ENCODE data around the gene PTPRB.

PTPRB gene

DNA sequence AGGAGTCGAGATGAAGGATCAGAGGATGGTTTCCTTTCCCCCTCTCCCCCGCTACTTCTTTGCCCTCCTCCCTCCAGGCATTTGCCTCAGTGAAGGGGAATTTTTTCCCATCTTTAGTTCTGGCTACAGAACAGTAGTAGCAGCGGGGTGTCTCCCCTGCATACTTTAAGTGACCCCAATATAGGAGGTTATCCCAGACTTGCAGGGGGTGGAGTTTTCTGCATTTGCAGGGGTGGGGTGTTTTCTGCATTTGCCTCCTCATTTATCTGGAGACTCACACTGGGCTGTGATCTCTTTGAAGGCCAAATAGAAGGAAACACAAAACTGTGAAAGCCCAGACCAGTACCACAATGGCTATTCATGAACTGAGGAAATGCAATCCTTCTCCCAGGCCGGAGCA, 19.8 kb downstream of the PTPRB start:
- no peak overlapping the region for H2AFZ ChIP-seq (ENCODE audit: low read depth, low read length)
- H3K4me2 ChIP-seq (ENCODE audit: low read length): no peak overlapping the region
- no peak overlapping the region for H3K4me3 ChIP-seq (ENCODE audit: low read length)
- no peaks in the 10 kb centered on the region for H3K79me2 ChIP-seq (ENCODE audit: low read length)
- H3K36me3 ChIP-seq (replicated peaks; ENCODE audit: low read depth, low read length): no peaks in the 10 kb centered on the region
- no peak for TF ChIP-seq EZH2phosphoT487 (IDR thresholded peaks at IDR 0.05; ENCODE audit: low read depth)
- TF ChIP-seq, protein P1, sequence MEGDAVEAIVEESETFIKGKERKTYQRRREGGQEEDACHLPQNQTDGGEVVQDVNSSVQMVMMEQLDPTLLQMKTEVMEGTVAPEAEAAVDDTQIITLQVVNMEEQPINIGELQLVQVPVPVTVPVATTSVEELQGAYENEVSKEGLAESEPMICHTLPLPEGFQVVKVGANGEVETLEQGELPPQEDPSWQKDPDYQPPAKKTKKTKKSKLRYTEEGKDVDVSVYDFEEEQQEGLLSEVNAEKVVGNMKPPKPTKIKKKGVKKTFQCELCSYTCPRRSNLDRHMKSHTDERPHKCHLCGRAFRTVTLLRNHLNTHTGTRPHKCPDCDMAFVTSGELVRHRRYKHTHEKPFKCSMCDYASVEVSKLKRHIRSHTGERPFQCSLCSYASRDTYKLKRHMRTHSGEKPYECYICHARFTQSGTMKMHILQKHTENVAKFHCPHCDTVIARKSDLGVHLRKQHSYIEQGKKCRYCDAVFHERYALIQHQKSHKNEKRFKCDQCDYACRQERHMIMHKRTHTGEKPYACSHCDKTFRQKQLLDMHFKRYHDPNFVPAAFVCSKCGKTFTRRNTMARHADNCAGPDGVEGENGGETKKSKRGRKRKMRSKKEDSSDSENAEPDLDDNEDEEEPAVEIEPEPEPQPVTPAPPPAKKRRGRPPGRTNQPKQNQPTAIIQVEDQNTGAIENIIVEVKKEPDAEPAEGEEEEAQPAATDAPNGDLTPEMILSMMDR (IDR thresholded peaks at IDR 0.05; ENCODE audit: low read depth, low read length): no peak
- H4K20me1 ChIP-seq (ENCODE audit: insufficient read depth, low read length): no peaks in the 10 kb centered on the region
- H3K9me3 ChIP-seq (ENCODE audit: insufficient read depth, low read length): no peaks in the 10 kb centered on the region
- H3K9ac ChIP-seq (ENCODE audit: low read length): no peak overlapping the region
- H3K4me1 ChIP-seq (ENCODE audit: low read length): peaks cover 20% of the 10 kb centered on the region
- H3K27ac ChIP-seq (ENCODE audit: low read length): no peak overlapping the region
- no peaks in the 10 kb centered on the region for H3K27me3 ChIP-seq (ENCODE audit: low read depth, low read length)

DNA sequence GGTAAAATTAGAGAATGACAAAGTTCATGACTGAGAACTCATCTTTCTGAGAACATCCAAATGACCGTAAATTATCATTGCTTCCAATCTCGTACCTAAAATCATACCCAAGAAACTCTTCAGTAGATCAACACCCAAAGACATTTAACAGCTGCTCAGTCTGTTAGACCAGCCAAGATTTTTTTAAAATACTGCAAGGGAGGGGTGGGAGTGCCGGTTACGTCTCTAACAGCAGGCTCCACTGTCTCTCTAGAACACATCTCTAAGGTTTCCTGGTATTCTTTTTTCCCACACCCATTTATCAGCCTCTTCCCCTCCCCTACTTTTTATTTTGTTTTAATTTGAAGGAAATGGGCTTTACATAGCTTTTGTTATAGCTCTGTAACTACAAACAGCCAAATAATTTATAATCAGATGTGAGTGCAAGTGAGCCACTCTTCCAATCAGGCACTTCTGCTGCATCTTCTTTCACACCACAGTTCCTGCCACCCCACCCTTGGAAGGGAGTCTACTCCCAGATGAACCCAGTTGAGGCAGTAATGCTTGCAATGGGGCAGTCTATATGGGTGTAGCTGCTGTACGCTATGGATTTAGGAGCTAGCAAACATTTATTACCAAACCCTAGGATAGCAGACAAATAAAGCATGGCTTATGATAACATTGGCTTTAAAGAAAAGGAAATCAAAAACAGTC, 21.9 kb downstream of the PTPRB start:
- H3K79me2 ChIP-seq (ENCODE audit: low read length): no peaks in the 10 kb centered on the region
- no peak overlapping the region for H3K27ac ChIP-seq (ENCODE audit: low read length)
- H3K4me1 ChIP-seq (ENCODE audit: low read length): no peaks in the 10 kb centered on the region; the same call in 1 of the 2 replicates
- no peaks in the 10 kb centered on the region for H3K27me3 ChIP-seq (ENCODE audit: low read depth, low read length)
- no peak overlapping the region for H3K9ac ChIP-seq (ENCODE audit: low read length)
- H4K20me1 ChIP-seq (ENCODE audit: insufficient read depth, low read length): no peaks in the 10 kb centered on the region
- H3K4me2 ChIP-seq (ENCODE audit: low read length): no peak overlapping the region
- no peak for TF ChIP-seq EZH2phosphoT487 (IDR thresholded peaks at IDR 0.05; ENCODE audit: low read depth)
- TF ChIP-seq, protein P1 (IDR thresholded peaks at IDR 0.05; ENCODE audit: low read depth, low read length): no peak
- H2AFZ ChIP-seq (ENCODE audit: low read depth, low read length): no peak overlapping the region
- H3K4me3 ChIP-seq (ENCODE audit: low read length): no peak overlapping the region
- H3K9me3 ChIP-seq (ENCODE audit: insufficient read depth, low read length): no peaks in the 10 kb centered on the region
- no peaks in the 10 kb centered on the region for H3K36me3 ChIP-seq (replicated peaks; ENCODE audit: low read depth, low read length)

DNA sequence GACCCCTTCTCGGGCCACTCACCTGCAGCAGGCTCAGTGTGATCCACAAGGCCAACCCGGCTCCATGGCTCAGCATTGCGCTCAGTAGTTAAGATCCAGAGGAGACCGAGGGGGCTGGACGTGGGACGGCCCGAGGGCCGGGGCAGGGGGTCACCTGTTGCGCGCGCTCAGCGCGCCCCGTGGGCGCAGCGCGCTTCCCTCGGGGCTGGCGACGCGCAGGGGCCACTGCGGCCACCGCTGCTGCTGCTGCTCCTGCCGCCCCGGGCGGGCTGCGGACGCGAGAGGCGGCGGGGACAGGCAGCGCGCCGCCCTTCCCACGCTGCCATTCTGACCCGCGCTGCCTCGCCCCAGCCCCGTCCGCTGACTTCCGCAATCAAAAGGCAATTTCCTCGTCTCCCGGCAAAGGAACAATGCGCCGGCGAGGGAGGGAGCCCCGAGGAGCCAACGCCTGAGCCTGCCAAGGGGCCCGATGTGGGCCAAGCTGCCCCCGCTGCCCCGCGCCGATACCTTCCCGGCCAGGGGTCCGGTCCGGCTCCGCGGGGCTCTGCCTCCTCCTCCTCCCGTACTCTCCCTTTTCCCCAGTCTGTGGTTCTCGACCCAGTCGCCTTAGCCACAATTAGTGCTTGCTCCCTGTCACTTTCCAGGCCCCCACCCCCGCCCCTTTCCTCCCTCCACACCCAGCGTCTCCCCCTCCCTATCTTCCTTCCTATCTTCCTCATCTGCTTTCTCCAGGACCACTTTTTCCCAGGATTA, 27.3 kb downstream of the PTPRB start:
- H3K36me3 ChIP-seq (replicated peaks; ENCODE audit: low read depth, low read length): no peaks in the 10 kb centered on the region
- no peak for TF ChIP-seq EZH2phosphoT487 (IDR thresholded peaks at IDR 0.05; ENCODE audit: low read depth)
- TF ChIP-seq, protein P1 (IDR thresholded peaks at IDR 0.05; ENCODE audit: low read depth, low read length): no peak
- no peak overlapping the region for H2AFZ ChIP-seq (ENCODE audit: low read depth, low read length)
- no peak overlapping the region for H3K27ac ChIP-seq (ENCODE audit: low read length)
- no peaks in the 10 kb centered on the region for H3K4me1 ChIP-seq (ENCODE audit: low read length)
- H3K4me3 ChIP-seq (ENCODE audit: low read length): no peak overlapping the region
- H3K79me2 ChIP-seq (ENCODE audit: low read length): no peaks in the 10 kb centered on the region
- no peak overlapping the region for H3K9ac ChIP-seq (ENCODE audit: low read length)
- no peaks in the 10 kb centered on the region for H3K27me3 ChIP-seq (ENCODE audit: low read depth, low read length)
- H4K20me1 ChIP-seq (ENCODE audit: insufficient read depth, low read length): no peaks in the 10 kb centered on the region
- no peaks in the 10 kb centered on the region for H3K9me3 ChIP-seq (ENCODE audit: insufficient read depth, low read length)
- no peak overlapping the region for H3K4me2 ChIP-seq (ENCODE audit: low read length)

DNA sequence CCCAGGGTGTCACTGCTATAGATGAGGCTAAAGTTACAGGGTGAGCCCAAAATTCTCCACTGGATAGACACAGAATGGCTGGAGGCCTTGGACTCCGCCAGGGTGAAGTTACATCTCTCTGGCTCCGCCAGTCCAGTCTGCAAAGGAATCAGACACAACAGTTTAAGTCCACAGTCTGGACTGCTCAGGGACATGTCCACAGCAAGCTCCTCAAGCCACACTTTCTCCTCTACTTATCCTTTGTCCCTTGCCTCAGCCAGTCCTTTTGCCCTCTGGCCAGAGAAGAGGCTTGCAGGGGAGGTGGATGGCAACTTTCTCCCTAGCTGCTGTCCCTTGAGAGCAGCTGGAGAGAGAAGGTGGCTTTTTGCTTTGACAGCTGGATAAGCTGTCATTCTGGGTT, 28.0 kb downstream of the PTPRB start:
- Histone ChIP-seq H3K79me2 (ENCODE audit: low read length) (no peaks in the 10 kb centered on the region), H3K36me3 (replicated peaks; ENCODE audit: low read depth, low read length) (no peaks in the 10 kb centered on the region), H2AFZ (ENCODE audit: low read depth, low read length) (no peak overlapping the region), H3K27me3 (ENCODE audit: low read depth, low read length) (no peaks in the 10 kb centered on the region), H3K4me1 (ENCODE audit: low read length) (no peaks in the 10 kb centered on the region), H3K4me2 (ENCODE audit: low read length) (no peak overlapping the region), H4K20me1 (ENCODE audit: insufficient read depth, low read length) (no peaks in the 10 kb centered on the region), H3K9me3 (ENCODE audit: insufficient read depth, low read length) (no peaks in the 10 kb centered on the region), H3K4me3 (ENCODE audit: low read length) (no peak overlapping the region), H3K27ac (ENCODE audit: low read length) (no peak overlapping the region), H3K9ac (ENCODE audit: low read length) (no peak overlapping the region)
- TF ChIP-seq, protein P1 (IDR thresholded peaks at IDR 0.05; ENCODE audit: low read depth, low read length): no peak
- TF ChIP-seq EZH2phosphoT487 (IDR thresholded peaks at IDR 0.05; ENCODE audit: low read depth): no peak

Data from OCI-LY3 (cell line).